DOHH2 (cell line): ENCODE results near the gene XKR3.

Experiments
- H3F3A ChIP-seq: fragments of 200-600 bp; sonication (generic), shearing (Covaris generic); 2 replicates; pipeline ENCODE4 v1.6.0; 2016; ENCODE audit warnings: antibody characterized with exemption, mild to moderate bottlenecking; ENCODE audit not compliant: control insufficient read depth, insufficient read depth
- H3K27ac ChIP-seq: fragments of 200-600 bp; sonication (generic); 2 replicates; pipeline ENCODE4 v1.5.1; 2014; ENCODE audit warnings: low read depth, mild to moderate bottlenecking, low read length, moderate library complexity
- H3K27me3 ChIP-seq: fragments of 200-600 bp; sonication (generic); 2 replicates; pipeline ENCODE4 v1.6.1; 2014; ENCODE audit warnings: mild to moderate bottlenecking, low read length, mixed read lengths; ENCODE audit not compliant: control insufficient read depth
- H3K36me3 ChIP-seq: fragments of 200-600 bp; sonication (generic); 2 replicates; pipeline ENCODE4 v1.6.1; 2014; ENCODE audit warnings: mild to moderate bottlenecking, low read length, moderate library complexity, mixed read lengths; ENCODE audit not compliant: control insufficient read depth
- H3K4me1 ChIP-seq: fragments of 200-600 bp; sonication (generic); 2 replicates; pipeline ENCODE4 v1.6.1; 2014; ENCODE audit warnings: mild to moderate bottlenecking, low read length, mixed read lengths; ENCODE audit not compliant: control insufficient read depth
- H3K4me2 ChIP-seq: fragments of 200-600 bp; sonication (generic); 2 replicates; pipeline ENCODE4 v1.6.0; 2014; ENCODE audit warnings: mild to moderate bottlenecking, low read length, moderate library complexity
- H3K4me3 ChIP-seq: fragments of 200-600 bp; sonication (generic); 2 replicates; pipeline ENCODE4 v1.5.1; 2014; ENCODE audit warnings: mild to moderate bottlenecking, low read length, mixed read lengths
- H3K79me2 ChIP-seq: fragments of 200-600 bp; sonication (generic); 2 replicates; pipeline ENCODE4 v1.6.1; 2014; ENCODE audit warnings: mild to moderate bottlenecking, low read length, mixed read lengths; ENCODE audit not compliant: control insufficient read depth
- H3K9me2 ChIP-seq: fragments of 200-600 bp; sonication (generic); replicated peaks from 2 replicates; pipeline ENCODE4 v1.6.1; 2014; ENCODE audit warnings: mild to moderate bottlenecking, low read length, mixed read lengths; ENCODE audit not compliant: control insufficient read depth
- H3K9me3 ChIP-seq: fragments of 200-600 bp; sonication (generic); 2 replicates; pipeline ENCODE4 v1.6.1; 2014; ENCODE audit warnings: antibody characterized with exemption, low read length, mixed read lengths; ENCODE audit not compliant: control insufficient read depth, insufficient read depth
- H4K20me1 ChIP-seq: fragments of 200-600 bp; sonication (generic); 2 replicates; pipeline ENCODE4 v1.6.0; 2014; ENCODE audit warnings: low read depth, mild to moderate bottlenecking, antibody characterized with exemption, low read length, moderate library complexity; ENCODE audit not compliant: control insufficient read depth, insufficient read depth
- CTCF ChIP-seq: fragments of 200-600 bp; sonication (generic); IDR thresholded peaks from one replicate; pipeline ENCODE4 v1.5.1; 2014; ENCODE audit warnings: antibody characterized with exemption, mild to moderate bottlenecking, low read depth, low read length; ENCODE audit not compliant: poor library complexity, severe bottlenecking
- EZH2phosphoT487 ChIP-seq: fragments of 200-600 bp; sonication (generic); IDR thresholded peaks from 2 replicates; pipeline ENCODE4 v1.6.1; 2017; ENCODE audit warnings: borderline replicate concordance, mild to moderate bottlenecking, antibody characterized with exemption, low read length, moderate library complexity, mixed read lengths

The XKR3 gene

GRCh38 chr22:16810188-16810802 lies 14.9 kb downstream of the XKR3 start:
- Histone ChIP-seq H4K20me1 (no peaks in the 10 kb centered on the region), H3K9me3 (0 out of 2 replicates have a peak, but pooled peaks cover 5% of the 10 kb centered on the region), H3K27ac (peak overlapping the region; percentile 29), H3K4me3 (peak overlapping the region; percentile 45), H3K9me2 (no peaks in the 10 kb centered on the region), H3K36me3 (no peaks in the 10 kb centered on the region), H3K4me2 (peak overlapping the region; percentile 59), H3K4me1 (peaks cover 38% of the 10 kb centered on the region), H3F3A (no peaks in the 10 kb centered on the region), H3K79me2 (no peaks in the 10 kb centered on the region), H3K27me3 (no peaks in the 10 kb centered on the region)
- TF ChIP-seq EZH2phosphoT487 (no peak), CTCF (no peak)

- H3K79me2 ChIP-seq, result no peaks in the 10 kb centered on the region
- no peaks in the 10 kb centered on the region for H3K36me3 ChIP-seq
- no peak overlapping the region for H3K27ac ChIP-seq
- no peaks in the 10 kb centered on the region for H4K20me1 ChIP-seq
- no peaks in the 10 kb centered on the region for H3K9me2 ChIP-seq
- H3K9me3 ChIP-seq, result no peaks in the 10 kb centered on the region
- H3F3A ChIP-seq, result no peaks in the 10 kb centered on the region
- H3K27me3 ChIP-seq, result no peaks in the 10 kb centered on the region
- TF ChIP-seq CTCF, result no peak
- no peak for TF ChIP-seq EZH2phosphoT487
- no peak overlapping the region for H3K4me3 ChIP-seq
- H3K4me1 ChIP-seq, result peaks cover 50% of the 10 kb centered on the region
- H3K4me2 ChIP-seq, result no peak overlapping the region
These were observed 16.5 kb downstream of the XKR3 start for GRCh38 chr22:16808744-16809143.

GRCh38 chr22:16807109-16807508 lies 18.1 kb downstream of the XKR3 start:
- H3K4me2 ChIP-seq, result no peak overlapping the region
- peaks cover 50% of the 10 kb centered on the region for H3K4me1 ChIP-seq
- H3K9me2 ChIP-seq, result no peaks in the 10 kb centered on the region
- H3K4me3 ChIP-seq, result no peak overlapping the region
- H3K9me3 ChIP-seq, result no peaks in the 10 kb centered on the region
- no peak overlapping the region for H3K27ac ChIP-seq
- no peaks in the 10 kb centered on the region for H4K20me1 ChIP-seq
- TF ChIP-seq EZH2phosphoT487, result no peak
- TF ChIP-seq CTCF, result no peak
- no peaks in the 10 kb centered on the region for H3F3A ChIP-seq
- H3K27me3 ChIP-seq, result no peaks in the 10 kb centered on the region
- H3K79me2 ChIP-seq, result no peaks in the 10 kb centered on the region
- no peaks in the 10 kb centered on the region for H3K36me3 ChIP-seq

GRCh38 chr22:16806401-16806800 lies 18.8 kb downstream of the XKR3 start:
- Histone ChIP-seq H3K9me2 (no peaks in the 10 kb centered on the region), H3K36me3 (no peaks in the 10 kb centered on the region), H3K27ac (no peak overlapping the region), H3K79me2 (no peaks in the 10 kb centered on the region), H3F3A (0 out of 2 replicates have a peak, but pooled peaks cover 2% of the 10 kb centered on the region), H3K4me1 (peaks cover 45% of the 10 kb centered on the region), H4K20me1 (no peaks in the 10 kb centered on the region), H3K9me3 (no peaks in the 10 kb centered on the region), H3K4me3 (no peak overlapping the region), H3K4me2 (no peak overlapping the region), H3K27me3 (no peaks in the 10 kb centered on the region)
- TF ChIP-seq CTCF (no peak), EZH2phosphoT487 (no peak)
